Measurements from ENCODE around the gene PRSS12. TPM values are rescaled to one million over a fixed set of nuclear protein-coding genes. Genes with fewer than 3 reads are reported as not detected.

PRSS12 gene
- total RNA-seq, 1 donor from 2014 or later: not detected

DNA sequence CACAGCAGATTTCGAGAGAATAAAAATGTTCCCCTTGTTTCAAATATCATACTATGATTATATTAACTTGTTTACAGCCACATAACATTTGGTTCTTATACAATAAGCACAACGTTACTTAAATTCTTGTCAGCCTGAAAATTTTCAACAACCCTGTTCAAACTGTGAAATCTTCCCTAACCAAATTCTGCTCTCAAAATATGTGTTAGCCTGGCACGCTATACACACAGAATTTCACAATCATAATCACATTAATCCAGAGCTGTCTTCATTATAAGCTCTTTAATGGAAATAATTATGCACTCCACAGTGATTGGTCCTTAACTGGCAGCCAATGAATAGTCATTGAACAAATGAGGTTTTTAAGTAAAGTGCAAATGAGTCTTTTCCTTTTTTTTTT lies 7.3 kb upstream of the PRSS12 start:
- ATAC-seq (no peak), DNase-seq (ENCODE audit: missing footprints) (no peak)
- intact Hi-C loops (cut with DNase I): no loop called here

DNA sequence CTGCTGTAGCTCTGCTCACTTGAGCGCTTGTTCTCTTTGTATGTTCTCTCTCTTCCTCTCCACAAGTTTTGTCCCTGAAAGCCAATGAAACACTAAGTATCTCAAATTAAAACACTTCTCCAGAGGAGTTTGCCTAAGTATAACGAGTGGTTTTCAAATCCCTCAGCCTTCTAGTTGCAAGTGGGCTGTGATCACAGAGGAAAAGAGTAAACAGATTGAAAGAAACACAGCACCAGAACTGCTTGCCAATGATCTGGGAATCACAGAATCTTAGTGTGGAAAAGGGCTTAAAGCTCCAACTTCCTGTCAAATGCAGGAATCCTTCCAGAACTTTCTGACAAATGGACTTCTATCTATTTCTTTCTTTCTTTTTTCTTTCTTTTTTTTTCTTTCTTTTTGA lies 4.8 kb upstream of the PRSS12 start:
- DNase-seq (ENCODE audit: missing footprints): no peak
- intact Hi-C loops (cut with DNase I): no loop called here
- no peak for ATAC-seq

DNA sequence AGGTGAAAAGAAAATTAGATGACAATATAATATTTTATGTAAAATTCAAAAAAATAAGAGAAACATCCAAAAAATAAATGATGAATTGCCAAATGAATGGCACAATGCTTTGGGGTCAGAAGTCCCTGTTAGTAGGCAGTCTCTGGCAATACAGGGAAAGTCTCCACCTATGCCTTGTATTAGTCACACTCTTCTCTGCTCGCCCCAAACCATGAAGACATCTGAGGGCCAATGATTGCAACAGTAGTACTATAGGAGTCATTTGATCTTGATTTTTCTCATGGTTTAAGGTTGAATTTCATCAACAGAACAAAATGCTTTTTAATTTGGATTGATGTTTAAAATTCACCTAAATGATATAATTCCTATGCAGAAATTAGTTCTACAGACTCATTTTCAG lies 3.9 kb upstream of the PRSS12 start:
- ATAC-seq: no peak
- intact Hi-C loops (cut with DNase I): no loop called here
- DNase-seq (ENCODE audit: missing footprints): no peak

DNA sequence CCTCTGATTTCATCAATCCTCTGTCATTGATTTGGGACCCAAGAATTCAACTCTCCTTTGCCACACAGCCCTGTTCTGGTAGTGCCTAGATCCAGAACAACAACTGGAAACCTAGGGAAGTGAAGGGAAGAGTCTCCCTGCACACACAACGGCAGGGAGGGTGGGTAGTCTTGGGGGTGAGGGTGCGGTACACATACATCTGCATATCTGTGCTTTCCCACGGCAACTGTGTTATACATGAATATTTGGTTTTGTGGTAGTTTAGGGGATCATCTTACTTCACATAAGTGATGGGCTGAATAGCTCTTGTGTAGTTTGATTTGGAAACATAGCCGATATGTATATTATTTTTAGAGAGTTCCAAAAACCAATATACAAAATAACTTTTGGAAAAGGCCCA lies 3.3 kb upstream of the PRSS12 start:
- intact Hi-C loops (cut with DNase I): no loop called here
- DNase-seq (ENCODE audit: missing footprints): no peak
- ATAC-seq: no peak

DNA sequence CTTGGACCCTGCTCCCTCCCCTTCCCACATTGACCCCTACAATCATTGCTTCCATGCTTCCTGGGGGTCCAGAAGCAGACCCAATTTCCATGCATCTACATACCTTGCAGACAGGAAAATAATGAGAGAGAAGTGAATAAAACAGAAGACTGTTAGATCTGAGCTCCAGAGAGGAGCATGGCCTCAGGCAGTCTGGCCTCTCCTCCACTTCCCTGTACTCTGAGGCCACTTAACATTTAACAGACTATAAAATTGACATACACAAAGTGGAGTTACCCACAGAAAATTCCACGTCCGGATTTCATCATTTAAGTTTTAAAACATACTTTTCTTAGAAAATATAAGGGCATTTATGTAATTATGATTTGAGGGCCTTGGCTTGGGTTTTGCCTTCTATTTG lies 2.1 kb upstream of the PRSS12 start:
- no peak for ATAC-seq
- no peak for DNase-seq (ENCODE audit: missing footprints)
- intact Hi-C loops (cut with DNase I): no loop called here

DNA sequence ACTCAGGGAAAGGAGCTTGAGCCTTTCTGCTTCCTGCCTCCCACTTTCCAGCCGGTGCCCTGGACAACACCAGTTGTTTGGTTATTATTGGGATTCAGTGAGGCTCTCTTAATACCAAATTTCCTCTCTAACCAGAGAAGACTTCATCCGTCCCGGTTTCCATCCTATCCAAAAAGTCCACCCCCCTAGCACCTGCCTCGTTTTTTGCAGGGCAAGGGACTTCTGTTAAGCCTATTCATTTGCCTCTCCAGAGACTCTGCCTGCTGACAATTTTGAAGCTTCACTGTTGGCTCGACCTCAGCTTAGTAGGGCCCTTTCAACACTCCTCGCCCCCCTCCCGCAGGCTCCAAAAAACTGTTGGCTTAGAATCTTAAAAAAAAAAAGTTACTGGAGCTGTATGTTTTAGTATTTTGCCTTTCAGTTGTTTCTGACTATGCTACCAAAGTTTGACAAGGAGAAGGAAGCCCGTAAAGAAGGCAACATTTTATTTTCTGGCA lies 779 bp upstream of the PRSS12 start:
- intact Hi-C loops (cut with DNase I): loop anchor here (2.0 kb wide), 1 partner anchor 73 kb away; no protein-coding TSS in a partner anchor
- no peak for ATAC-seq
- no peak for DNase-seq (ENCODE audit: missing footprints)

DNA sequence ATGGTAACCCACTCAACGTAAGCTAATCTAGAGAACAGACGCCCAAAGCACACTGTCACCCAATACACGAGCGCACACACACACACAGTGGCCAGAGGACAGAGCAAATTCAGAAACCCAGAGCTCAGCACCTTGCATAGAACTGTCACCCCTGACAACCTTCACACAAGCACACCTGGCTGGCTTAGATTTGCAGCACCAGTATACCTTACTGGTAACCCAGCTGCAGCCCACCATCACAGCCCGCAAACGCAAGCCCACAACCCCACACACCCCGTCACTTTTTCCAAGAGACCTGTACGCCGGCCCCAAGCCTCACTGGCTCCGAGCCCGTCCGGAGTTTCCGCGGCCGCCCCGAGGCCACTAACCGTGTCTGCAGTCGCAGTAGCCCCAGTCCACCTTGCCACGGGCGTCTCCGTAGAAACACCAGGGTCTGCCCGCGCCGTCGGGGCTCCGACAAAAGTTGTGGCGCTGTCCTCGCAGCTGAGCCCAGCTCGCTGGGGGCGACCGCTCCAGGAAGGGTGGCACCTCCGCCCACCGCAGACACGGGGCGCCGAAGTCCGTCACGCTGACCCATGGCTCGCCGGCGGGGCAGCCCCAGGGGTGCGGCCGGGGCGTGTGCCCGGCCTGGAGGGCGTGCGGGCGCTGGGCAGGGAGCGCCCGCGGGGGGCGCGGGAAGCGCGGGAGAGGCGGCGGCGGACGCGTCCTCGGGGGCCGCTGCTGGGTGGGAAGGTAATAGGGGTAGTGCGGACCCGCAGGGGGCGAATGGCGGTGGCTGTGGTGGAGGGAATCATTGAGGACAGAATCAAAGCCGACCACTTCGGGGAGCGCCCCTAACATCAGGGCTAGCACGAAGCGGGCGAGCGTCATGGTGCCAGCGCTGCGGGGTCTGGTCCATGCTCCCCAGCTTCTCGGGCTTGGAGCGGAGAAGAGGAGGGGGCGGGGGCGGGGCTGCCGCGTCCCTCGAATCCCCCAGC lies 664 bp downstream of the PRSS12 start:
- DNase-seq (ENCODE audit: missing footprints) (no peak), ATAC-seq (no peak)
- intact Hi-C loops (cut with DNase I): loop anchor here (2.0 kb wide), 1 partner anchor 71 kb away; no protein-coding TSS in a partner anchor

DNA sequence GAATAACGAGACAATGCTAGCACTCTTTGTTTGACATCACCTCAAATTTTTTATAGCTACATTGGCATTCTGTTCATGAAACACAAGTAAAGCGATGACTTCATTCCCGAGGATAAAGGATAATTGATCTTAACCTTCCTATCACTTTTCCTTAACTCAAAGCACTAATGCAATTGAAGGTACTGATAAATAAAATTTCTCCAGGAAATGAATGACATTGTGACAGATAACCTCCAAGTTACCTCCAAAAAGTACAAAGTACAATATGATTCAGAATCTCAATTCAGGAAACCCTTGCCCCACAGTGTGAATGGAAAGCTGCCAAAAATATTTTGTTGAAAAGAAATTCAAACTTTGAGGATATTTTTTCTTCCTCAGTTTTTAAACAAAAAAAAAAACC lies 1.8 kb downstream of the PRSS12 start:
- intact Hi-C loops (cut with DNase I): no loop called here
- DNase-seq (ENCODE audit: missing footprints): no peak
- ATAC-seq: no peak

DNA sequence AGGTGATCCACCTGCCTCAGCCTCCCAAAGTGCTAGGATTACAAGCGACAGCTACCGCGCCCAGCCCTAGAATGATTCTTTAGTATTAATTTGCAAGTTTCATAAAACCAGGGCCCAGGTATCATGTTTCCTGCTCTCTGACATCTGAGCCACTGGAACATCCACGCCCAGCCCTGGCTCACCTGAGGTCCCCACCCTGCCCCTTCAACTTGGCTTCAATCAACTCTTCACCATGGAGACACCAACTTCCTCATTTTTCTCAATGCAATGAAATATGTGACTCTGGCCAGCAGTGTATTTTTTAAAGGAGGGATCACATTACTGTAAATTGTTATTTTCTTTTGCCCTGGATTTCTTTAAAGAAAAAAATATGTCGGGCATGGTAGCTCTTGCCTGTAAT lies 3.9 kb downstream of the PRSS12 start:
- DNase-seq (ENCODE audit: missing footprints): no peak
- ATAC-seq: no peak
- intact Hi-C loops (cut with DNase I): no loop called here

DNA sequence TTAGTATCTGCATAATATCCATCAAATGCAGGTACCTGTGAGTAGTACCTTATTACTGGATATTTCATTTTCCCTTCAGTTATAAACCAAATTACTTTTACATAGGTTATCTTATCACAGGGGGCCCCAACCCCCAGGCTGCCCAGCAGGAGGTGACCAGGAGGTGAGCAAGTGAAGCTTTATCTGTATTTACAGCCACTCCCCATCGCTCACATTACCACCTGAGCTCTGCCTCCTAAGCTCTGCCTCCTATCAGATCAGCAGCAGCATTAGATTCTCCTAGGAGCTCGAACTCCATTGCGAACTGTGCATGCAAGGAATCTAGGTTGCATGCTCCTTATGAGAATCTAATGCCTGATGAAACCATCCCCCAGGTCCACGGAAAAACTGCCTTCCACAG lies 6.3 kb downstream of the PRSS12 start:
- no peak for ATAC-seq
- intact Hi-C loops (cut with DNase I): no loop called here
- DNase-seq (ENCODE audit: missing footprints): no peak

DNA sequence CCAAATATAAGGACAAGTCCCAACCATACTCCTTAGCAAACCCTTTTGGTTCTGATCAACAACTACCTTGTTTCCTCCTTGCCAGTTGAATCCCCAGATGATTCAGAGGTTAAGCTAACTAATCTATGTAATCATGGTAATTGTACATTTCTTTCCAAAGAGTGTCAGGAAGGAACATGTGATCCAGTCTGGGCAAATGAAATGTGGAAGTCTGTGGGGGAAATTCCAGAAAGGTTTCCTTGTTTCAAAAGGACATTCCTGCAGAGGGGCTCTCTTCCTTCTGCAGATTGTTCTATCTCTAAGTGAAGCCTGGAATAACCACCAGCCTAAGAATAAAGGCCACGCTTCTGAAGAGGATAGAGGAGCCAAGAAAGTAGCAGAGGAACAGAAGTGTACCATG lies 7.0 kb downstream of the PRSS12 start:
- no peak for ATAC-seq
- no peak for DNase-seq (ENCODE audit: missing footprints)
- intact Hi-C loops (cut with DNase I): no loop called here

DNA sequence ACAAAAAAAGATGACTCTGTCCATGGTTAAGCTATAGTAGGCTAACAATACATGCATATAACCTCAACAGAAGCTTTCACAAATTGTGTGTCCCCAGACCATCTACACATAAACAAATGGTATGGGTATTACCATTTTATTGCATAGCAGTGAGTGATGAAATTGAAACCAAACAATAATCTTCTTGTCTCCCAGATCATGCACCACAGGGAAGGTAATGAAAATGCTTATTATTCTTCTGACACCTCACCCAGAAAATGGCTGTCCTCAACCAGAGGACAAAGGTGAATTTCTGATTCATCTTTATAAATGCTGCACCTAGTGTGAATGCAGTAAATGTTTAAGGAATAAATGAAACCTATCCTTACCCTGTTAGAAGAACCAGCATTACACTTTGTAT lies 8.0 kb downstream of the PRSS12 start:
- DNase-seq (ENCODE audit: missing footprints): no peak

DNA sequence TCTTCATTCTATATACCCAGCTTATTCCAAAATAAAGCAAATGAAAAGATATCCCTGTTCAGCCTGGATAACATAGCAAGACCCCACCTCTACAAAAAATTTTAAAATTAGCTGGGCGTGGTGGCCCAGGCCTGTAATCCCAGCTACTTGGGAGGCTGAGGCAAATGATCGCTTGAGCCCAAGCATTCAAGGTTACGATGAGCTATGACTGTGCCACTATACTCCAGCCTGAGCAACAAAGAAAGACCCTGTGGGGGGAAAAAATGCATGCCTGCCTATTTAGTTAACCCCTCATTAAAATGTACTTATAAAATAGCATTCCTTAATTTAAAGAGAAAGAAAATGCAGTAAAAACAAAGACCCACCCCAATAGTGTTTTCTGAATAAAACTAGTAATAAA lies 9.3 kb downstream of the PRSS12 start:
- intact Hi-C loops (cut with DNase I): no loop called here
- ATAC-seq (no peak), DNase-seq (ENCODE audit: missing footprints) (no peak)

More for the DNA sequence above, 8.0 kb downstream of the PRSS12 start:
- intact Hi-C loops (cut with DNase I): no loop called here
- ATAC-seq: no peak

DNA sequence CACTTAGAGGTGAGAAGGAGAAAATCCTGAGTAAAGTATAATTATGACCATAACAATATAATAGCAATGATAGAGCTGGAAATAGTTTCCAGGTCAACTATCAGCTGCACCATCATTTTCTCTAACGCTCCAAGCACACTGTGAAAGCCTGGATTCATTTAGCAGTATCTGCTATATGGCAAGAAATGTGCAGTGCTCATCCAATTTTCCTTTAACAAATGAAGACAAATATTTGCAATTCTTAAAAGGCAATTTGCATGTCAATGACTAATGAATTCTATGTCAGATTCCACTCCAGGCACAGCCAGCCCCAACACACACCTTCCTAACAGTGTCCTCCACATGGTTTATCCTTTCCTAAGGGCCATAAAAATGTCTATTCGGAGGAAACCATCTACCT lies 12.7 kb downstream of the PRSS12 start:
- intact Hi-C loops (cut with DNase I): no loop called here
- ATAC-seq: no peak
- DNase-seq (ENCODE audit: missing footprints): no peak

DNA sequence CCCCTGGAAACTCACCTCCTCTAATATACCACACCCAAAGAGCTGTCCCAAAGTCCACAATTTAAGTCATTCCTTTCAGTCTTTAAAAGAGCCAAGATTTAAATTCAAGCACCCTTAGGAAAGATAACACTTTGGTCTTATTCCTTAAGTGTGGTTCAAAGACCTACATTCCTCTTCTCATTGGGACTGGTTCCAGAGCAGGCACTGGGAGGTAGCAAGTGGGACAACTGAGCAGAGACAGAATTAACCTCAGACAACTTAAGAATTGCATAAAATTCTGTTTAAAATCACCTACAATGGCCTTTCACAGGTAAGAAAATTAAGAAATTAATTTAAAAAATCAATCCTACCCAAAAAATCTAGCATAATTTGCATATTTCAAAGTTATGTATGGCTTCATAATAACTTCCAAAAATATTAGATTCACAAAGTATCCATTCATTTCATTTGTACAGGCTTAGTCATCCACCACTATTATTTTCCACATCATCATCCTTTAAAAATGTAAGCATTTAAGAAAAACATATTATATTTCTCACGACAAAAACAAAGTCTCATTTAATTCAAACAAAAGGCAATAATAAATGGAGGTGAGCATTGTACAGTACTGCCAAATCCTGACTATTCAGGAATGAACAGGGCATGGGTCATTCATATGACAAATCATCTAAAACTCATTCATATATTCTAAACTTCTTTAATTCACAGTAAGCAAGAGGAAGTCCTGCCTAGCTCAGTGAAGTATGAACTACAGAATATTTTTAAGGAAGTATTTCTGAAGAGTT lies 13.6 kb downstream of the PRSS12 start:
- no peak for ATAC-seq
- no peak for DNase-seq (ENCODE audit: missing footprints)
- intact Hi-C loops (cut with DNase I): no loop called here

DNA sequence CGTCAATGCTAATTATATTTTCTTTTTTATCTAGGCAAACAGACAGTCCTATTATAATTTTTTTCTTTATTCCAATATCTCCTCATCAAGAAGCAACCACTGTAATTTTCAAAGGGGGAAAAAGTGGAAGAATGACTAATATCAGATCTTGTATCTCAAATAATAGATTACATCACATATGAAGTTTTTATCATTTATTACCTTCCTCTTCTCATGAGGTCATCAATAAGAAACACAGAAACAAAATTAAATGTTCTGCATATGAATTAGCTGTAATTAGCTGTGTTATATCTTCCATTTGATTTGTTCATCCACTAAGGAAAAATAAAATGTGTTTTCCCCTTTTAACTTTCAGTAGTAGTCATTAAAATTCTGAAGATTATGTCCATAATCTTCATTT lies 14.3 kb downstream of the PRSS12 start:
- intact Hi-C loops (cut with DNase I): no loop called here
- DNase-seq (ENCODE audit: missing footprints) (no peak), ATAC-seq (no peak)

DNA sequence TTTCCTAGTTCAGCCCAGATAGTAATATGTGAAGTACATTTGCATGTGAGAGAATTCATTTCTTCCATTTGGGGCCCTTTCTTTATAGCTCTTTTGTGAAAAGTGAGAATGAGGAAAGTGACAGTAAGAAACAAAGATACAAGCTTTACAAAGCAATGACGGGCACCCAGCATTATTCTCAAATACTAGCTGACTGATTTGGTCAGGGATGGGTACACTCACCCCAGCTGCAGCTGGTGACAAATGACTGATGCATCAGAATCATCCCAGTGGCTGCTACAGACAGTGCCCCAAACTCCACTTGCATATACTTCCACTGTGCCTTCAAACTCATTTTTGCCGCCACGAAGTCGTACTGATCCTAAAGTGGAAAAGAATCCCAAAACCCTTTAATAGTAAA lies 14.8 kb downstream of the PRSS12 start:
- intact Hi-C loops (cut with DNase I): no loop called here
- DNase-seq (ENCODE audit: missing footprints) (no peak), ATAC-seq (no peak)

DNA sequence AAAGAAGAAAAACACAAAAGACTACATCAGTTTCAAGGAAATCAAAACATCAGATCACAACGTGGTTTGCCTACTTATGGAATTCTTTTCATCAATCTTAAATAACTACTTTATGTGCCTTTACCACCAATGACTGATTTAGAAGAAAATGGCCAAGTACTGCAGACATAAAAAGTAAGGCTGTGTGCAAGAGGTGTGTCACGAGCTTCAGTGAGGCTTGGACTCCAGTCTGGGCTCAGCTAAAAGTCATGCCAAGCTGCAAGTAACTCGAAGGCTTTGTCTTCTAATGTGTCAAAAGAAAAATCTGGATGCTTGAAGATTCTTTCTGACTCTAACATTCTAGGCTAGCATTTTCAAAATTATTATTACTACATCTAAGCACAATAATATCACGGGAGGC lies 17.0 kb downstream of the PRSS12 start:
- ATAC-seq: no peak
- intact Hi-C loops (cut with DNase I): no loop called here
- no peak for DNase-seq (ENCODE audit: missing footprints)

DNA sequence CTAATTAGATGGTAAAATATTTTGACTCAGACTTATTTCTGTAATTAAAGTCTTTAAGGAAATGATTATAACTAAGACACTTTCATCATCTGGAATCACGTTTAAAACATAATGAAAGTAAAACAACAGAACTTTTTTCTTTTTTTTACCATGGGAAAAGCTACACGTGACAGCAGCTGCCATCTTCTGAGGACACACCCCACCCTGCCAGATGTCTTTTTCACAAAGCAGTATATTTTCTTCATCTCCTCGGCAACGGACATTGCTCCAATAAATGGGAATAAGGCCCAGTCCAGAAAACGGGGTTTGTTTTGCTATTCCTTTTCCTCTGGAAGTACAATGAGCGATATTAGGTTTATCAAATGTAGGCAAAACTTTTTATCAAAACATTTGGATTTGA lies 17.5 kb downstream of the PRSS12 start:
- intact Hi-C loops (cut with DNase I): no loop called here
- DNase-seq (ENCODE audit: missing footprints) (no peak), ATAC-seq (no peak)

DNA sequence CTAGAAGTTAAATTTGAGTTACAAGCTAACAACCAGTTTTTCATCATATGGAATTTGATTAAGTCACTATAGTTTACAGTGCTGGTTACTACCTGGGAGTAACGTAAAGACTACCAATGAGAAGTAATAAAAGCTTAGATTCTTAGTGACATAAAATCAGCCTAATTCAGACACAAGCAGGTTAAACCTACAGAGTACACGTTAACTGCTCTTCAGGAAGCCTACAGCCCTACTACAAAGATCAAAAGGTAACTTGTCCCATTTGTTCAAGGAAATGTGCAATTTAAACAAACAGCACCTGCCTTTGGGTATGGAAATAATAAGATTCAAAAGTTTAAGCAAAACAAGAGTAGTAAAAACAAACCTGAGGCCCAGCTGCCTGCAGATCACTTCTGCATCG lies 21.5 kb downstream of the PRSS12 start:
- no peak for DNase-seq (ENCODE audit: missing footprints)
- ATAC-seq: no peak
- intact Hi-C loops (cut with DNase I): no loop called here

All from Right ventricle myocardium inferior (tissue), 1 donor.